Breast epithelium (tissue), 3 donors: ENCODE measurements around the gene ELMO1.

Experiments used
- CTCF ChIP-seq, 3 donors: fragments of 450-650 bp; IDR thresholded peaks; one replicate each; pipeline ENCODE4 v1.5.1; 2016 to 2017; ENCODE audit warnings: antibody characterized with exemption in 3 of 3, mild to moderate bottlenecking in 3 of 3, moderate library complexity in 3 of 3
- POLR2A ChIP-seq: fragments of 450-650 bp; IDR thresholded peaks from one replicate; pipeline ENCODE4 v1.6.1; 2016; ENCODE audit warnings: antibody characterized with exemption, mild to moderate bottlenecking, moderate library complexity
- POLR2AphosphoS5 ChIP-seq, 3 donors: sonication (generic); formaldehyde crosslinking; IDR thresholded peaks; one replicate each; pipeline ENCODE4 v1.6.1; 2017; ENCODE audit warnings: antibody characterized with exemption in 3 of 3

- no peak for TF ChIP-seq POLR2A
- no peak for TF ChIP-seq POLR2AphosphoS5 (IDR thresholded peaks at IDR 0.05)
- TF ChIP-seq CTCF (IDR thresholded peaks at IDR 0.05): no peak
These were observed 153.3 kb downstream of the ELMO1 start for GRCh38 chr7:37295401-37295800.
